Left colon (tissue), 2 donors: ENCODE measurements around the gene ZNF445. TPM values are rescaled to one million over a fixed set of nuclear protein-coding genes. Genes with fewer than 3 reads are reported as not detected.
"Not testable (repeated sequence)": the region's sequence is repeated elsewhere in the genome, so short reads cannot be mapped to it uniquely, and the experiment has no call there.

ENCODE experiments used
- ATAC-seq: fragments of 200-7000 bp; cut with Tn5 transposase; one replicate; pipeline ENCODE4 v1.9.1; 2020; ENCODE audit warnings: mild to moderate bottlenecking, moderate library complexity
- DNase-seq, 2 donors: peaks; one replicate each; pipeline ENCODE4 v3.0.0-alpha.2; 2020
- intact Hi-C, 2 donors: fragments of 100-400 bp; cut with DNase I in 1 of 2; cut with micrococcal nuclease in 1 of 2; formaldehyde crosslinking; loops; one replicate each; pipeline versions ENCODE4 v1.11.2 to v1.14.0; 2022; cut with DNase I, micrococcal nuclease
- total RNA-seq, 2 donors: library from RNA; stranded (reverse); fragmentation: NEBNext Ultra II Directional; extraction: Animal tissue kit (Norgen Biotek cat#: 25700); gene quantifications; one replicate each; pipeline ENCODE4 v1.2.1, GENCODE V29; 2021
- donor health status: DM: no; HTN: no; CAD: no.
- donor health status: DM: yes; HTN: yes; CAD: no.

Gene ZNF445
- total RNA-seq, 2 donors from 2014 or later: 13.4 to 14.7 TPM

DNA sequence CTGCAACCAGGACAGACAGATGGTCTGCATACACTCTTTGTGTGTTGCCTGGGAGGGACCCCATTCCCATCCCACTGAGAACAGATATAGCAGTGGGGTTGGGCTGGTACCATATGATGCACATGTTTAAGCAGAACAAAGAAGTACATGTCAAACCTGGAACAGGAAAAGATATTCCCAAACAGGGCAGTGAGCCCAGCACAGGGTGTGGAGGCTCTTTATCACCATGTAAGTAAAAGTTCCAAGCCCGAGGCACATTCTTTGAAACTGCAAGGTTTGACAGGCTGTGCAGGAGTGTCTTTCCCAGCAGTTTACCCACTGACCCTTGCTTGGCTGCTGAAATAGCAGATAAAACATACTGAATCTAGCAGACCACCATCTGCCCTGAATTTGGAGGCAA is 5.3 kb upstream of the ZNF445 start:
- intact Hi-C loops: no loop called here
- ATAC-seq (no peak), DNase-seq (no peak)

- no peak for DNase-seq
- ATAC-seq: no peak
- intact Hi-C loops: no loop called here
Observed at GRCh38 chr3:44478606-44479094, 1.2 kb upstream of the ZNF445 start.

DNA sequence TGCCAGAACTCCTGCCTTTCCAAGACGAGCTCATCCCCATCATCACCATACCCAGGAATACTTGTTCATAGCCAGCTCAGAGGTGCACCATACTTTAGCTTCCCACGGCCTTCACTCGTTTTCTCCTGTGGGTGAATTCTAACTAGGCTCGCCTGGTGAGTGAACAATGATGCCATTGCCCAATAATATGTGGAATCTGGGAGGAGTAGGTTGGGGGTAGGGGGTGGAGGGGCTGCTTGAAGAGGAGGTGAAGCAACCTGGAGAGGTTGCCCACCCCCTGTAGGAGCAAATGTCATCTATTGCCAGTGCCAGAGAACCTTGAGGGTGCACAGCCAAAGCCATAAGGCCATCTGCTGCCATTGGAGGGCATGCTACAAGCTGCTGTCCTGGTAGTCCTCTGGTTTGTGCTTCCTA is 592 bp upstream of the ZNF445 start:
- DNase-seq (no peak), ATAC-seq (peak; percentile 9)
- intact Hi-C loops: no loop called here

DNA sequence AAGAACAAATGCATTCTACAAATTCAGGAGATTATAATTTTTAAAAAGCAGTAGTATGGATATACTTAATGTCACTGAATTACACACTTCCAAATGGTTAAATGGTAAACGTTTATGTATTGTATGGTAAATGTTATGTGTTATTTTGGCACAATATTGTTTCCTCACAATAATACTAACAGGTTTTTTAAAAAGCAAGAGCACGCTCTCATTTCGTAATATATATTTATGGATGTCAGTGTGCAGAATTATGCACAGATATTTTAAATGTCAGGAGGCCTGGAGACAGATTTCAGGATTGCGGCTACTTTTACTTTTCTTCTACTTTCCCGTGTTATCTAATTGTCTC is 533 bp downstream of the ZNF445 start:
- intact Hi-C loops: no loop called here
- ATAC-seq: peak; percentile 2
- DNase-seq: no peak

- no peak for DNase-seq
- peak; percentile 5 for ATAC-seq
- intact Hi-C loops: no loop called here
Observed at GRCh38 chr3:44476181-44476611, 1.3 kb downstream of the ZNF445 start.

DNA sequence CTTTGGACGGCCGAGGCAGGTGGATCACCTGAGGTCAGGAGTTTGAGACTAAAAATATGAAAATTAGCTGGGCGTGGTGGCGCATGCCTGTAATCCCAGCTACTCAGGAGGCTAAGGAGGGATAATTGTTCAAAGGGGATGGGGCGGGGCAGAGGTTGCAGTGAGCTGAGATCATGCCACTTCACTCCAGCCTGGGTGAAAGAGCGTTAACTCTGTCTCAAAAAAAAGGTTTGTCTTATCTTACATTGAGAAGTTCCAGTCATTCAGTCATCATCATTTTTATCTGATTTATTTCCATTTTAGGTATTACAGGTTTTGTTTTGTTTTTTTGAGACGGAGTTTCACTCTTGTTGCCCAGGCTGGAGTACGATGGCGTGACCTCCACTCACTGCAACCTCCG is 2.6 kb downstream of the ZNF445 start:
- intact Hi-C loops, DNase-seq: not testable (repeated sequence)

DNA sequence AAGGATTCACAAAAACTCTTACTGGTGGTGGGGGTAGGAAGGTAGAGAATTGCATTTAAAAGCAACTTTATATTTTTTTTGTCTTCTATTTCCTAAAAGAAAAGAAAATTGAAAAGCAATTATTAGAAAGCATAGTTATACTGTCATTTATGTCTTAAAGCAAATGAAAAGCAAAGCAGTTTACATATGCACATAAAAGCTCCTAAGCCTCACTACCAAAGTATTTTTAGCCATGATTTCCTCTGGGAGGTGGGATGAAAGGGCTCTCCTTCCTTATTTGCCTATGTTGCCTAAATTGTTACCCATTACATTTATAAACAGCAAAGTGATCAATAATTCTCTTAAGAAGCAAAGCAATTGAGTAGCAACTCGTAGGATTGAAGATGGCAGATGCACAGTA is 7.0 kb downstream of the ZNF445 start:
- intact Hi-C loops: no loop called here
- ATAC-seq: no peak
- no peak for DNase-seq

More for the DNA sequence above, 2.6 kb downstream of the ZNF445 start:
- ATAC-seq: peak; percentile 33

DNA sequence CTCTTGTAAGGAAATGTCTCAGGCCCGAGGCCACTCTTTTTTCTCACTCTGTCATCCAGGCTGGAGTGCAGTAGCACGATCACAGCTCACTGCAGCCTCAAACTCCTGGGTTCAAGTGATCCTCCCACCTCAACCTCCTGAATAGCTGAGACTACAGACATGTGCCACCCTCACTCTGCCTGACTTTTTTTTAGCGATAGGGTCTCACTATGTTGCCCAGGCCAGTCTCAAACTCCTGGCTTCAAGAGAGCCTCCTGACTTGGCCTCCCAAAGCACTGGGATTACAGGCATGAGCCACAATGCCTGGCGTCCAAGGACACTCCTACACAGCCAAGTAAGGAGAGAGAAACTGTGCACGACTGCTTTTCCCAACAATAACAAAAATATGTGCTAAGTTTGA is 7.6 kb downstream of the ZNF445 start:
- no peak for ATAC-seq
- DNase-seq: no peak
- intact Hi-C loops: no loop called here

DNA sequence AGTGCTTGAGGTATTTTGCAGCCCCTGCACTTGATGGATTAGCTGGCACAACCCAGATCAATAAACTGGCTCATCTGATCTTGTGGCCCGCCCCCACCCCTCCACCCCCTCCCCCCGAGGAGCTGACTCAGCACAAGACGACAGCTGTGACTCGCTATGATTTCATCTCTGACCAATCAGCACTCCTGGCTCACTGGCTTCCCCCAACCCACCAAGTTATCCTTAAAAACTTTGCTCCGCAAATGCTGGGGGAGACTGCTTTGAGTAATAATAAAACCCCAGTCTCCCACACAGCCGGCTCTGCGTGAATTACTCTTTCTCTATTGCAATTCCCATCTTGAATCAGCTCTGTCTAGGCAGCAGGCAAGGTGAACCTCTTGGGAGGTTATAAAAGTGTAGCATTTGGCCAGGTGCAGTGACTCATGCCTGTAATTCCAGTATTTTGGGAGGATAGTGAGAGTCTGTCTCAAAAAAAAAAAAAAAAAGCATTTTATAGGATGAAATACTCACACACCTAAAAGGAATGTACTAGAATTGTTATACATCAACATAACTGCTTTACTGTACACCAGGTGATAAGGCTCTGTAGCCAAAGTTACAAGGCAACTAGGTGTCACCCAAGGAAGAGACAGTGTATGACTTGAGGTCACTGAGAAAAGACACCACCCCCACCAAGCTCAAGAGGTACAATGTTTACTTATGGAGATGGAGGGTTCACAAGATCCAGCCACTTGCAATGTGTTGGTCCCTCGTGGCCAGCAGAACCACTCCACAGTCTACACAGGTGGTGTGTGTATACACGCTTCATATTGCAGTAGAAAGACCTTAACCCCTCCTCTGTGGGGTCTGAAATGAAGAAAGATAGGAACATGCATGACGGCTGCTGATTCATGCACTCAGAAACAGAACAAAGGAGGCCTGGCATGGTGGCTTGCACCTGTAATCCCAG is 8.6 kb downstream of the ZNF445 start:
- DNase-seq (no peak), ATAC-seq (peak; percentile 30)
- intact Hi-C loops: no loop called here

GRCh38 chr3:44468099-44468537 is 9.4 kb downstream of the ZNF445 start:
- intact Hi-C loops, ATAC-seq, DNase-seq: not testable (repeated sequence)

DNA sequence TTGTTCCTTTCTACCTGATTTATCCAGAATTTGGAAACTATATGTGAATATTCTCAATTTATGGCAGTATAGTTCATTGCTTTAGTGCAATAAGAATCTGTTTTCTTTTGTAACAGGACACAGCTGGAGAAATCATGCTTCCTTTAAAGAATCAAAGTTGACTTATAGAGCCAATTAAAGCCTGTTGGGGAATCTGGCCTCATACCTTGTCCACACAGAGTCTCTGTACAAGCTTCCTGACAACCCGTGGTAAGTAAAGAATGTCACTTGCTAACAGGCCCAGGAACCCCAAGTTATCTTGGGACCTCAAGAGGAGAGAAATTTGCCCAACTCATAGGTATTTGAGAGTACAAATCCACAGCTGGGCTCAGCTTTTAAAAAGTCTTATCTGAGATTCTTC is 10.2 kb downstream of the ZNF445 start:
- DNase-seq (no peak), ATAC-seq (no peak)
- intact Hi-C loops: no loop called here

DNA sequence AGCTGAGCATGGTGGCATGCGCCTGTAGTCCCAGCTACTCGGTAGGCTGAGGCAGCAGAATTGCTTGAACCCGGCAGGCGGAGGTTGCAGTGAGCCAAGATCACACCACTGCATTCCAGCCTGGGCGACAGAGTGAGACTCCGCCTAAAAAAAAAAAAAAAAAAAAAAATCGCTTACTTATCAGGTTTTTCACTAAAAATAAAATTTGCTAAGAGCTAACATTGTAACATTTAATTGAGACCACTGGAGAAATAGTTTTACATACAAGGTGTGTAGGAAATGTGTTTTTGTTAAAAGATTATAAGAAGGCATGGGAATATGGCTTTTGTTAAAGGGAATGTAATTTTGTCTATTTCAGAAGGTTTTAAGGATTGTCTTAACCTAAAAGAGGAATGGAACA is 12.6 kb downstream of the ZNF445 start:
- intact Hi-C loops, ATAC-seq, DNase-seq: not testable (repeated sequence)

- ATAC-seq (no peak), DNase-seq (no peak)
- intact Hi-C loops: no loop called here
Observed at GRCh38 chr3:44464509-44464908, 13.0 kb downstream of the ZNF445 start.

DNA sequence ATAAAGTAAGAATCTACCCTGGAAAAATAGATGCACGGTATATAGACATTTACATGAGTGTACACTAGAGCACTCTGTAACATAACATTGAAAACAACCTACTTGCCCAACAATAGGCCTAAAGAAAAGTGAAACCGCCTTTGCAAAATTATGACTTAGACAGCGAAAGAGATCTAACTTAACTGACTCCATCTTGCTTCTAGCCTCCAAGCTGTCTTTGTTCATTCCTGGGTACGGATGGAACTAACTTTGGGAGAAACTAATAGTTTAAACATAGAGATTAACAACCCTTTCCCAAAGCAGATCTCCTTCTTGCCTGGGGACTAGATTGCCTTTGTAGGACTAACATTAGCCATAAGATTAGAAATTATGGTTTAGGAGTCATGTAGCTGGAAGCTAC is 17.4 kb downstream of the ZNF445 start:
- DNase-seq, ATAC-seq, intact Hi-C loops: not testable (repeated sequence)

DNA sequence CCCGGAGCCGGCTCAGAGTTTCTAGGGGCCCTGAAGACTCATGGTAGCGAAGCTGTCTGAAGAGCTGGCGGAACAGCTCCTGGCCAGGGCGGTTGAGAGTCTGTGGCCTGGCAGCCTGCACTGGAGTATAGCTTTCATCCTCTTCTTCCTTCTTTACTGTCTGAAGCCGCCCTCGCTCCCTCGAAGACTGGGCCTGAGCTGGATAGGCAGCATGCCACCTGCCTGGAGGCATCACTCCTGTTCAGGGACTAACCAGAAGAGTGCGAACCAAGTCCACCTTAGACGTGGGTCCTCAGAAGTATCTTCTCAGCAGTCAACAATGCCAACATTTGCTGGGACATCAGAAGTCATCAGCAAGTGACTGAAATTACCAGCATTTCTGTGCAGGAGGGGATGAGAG is 22.2 kb downstream of the ZNF445 start:
- ATAC-seq (no peak), DNase-seq (no peak)
- intact Hi-C loops: no loop called here

- intact Hi-C loops: no loop called here
- DNase-seq (no peak), ATAC-seq (no peak)
Observed at GRCh38 chr3:44454258-44454657, 23.2 kb downstream of the ZNF445 start.

DNA sequence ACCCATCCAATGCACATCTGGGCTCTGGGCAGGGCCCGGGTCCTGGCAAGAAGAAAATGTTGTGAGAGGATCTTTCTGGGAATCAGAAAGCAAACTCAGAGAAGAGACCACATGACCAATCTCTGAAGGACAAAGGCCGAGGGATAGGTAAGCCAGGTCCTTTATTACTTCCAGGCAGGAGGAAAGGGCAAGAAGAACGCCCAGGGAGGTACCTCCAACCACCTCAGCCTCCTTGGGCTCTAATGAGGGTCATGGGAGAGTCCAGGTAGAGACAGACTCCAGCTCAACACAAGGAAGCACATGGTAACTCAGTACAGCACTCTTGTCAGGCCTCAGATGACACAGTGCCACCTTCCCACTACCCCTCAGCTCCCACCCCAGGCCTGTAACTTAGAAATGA is 26.0 kb downstream of the ZNF445 start:
- no peak for DNase-seq
- no peak for ATAC-seq
- intact Hi-C loops: no loop called here

DNA sequence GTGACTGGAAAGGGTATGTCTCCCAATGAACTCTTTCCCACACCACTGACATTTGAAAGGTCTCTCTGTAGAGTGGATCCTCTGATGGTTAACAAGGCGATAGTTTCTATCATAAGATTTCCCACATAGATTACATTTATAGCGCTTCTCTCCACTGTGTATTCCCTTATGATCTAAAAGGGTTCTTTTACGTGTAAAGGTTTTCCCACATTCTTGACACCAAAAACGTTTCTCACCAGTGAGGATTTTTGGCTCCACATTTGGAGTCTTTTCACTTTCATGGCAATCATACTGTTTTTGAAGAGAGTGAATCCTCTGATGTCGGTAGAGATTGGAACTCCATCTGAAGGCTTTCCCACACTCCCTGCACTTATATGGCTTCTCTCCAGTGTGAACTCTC is 30.5 kb downstream of the ZNF445 start:
- no peak for DNase-seq
- ATAC-seq: no peak
- intact Hi-C loops: no loop called here

GRCh38 chr3:44445786-44446185 is 31.7 kb downstream of the ZNF445 start:
- intact Hi-C loops: no loop called here
- ATAC-seq (no peak), DNase-seq (no peak)

DNA sequence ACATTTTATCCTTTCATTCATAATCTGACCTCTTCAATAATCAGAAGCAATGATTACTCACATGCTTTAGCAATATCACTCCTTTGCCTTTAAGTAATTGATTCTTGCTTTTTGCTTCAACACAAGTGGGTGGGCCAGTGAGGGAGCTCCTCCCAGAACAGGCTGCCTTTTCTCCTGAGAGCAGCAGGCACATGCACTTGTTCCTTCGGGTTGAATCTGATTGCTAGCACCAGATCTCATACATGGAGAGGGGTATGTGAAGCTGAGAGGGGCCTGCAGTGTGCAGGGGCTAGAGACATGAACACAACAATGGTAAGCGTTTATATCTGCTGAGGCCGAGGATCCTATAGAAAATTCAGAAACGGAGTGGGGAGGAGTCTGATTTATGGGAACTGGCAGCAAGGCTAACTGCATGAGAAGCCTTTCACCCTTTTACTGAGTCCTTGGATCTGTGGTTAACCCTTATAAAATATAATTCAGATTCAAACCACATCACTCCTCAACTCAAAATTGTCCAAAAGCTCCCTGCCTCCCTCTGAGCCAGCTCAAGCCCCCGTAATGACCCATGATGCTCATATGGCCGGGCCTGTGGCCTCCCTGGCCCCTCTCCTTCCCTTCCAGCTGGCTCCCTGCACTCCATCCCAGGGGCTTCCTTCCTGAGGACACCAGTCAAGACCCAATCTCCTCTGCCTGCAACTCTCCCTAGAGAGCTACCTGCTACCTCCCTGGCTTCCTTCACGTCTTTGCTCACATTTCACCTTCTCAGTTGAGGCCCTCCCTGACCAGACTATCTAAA is 32.4 kb downstream of the ZNF445 start:
- no peak for ATAC-seq
- DNase-seq: no peak
- intact Hi-C loops: no loop called here
